GM21717 (cell line): ENCODE results near the gene HSD11B1.

Experiments used
- ATAC-seq: cut with Tn5 transposase; IDR thresholded peaks from one replicate; pipeline ENCODE4 v1.9.1; 2021; ENCODE audit warnings: mild to moderate bottlenecking, moderate library complexity; ENCODE audit not compliant: unreplicated experiment

HSD11B1 gene

DNA sequence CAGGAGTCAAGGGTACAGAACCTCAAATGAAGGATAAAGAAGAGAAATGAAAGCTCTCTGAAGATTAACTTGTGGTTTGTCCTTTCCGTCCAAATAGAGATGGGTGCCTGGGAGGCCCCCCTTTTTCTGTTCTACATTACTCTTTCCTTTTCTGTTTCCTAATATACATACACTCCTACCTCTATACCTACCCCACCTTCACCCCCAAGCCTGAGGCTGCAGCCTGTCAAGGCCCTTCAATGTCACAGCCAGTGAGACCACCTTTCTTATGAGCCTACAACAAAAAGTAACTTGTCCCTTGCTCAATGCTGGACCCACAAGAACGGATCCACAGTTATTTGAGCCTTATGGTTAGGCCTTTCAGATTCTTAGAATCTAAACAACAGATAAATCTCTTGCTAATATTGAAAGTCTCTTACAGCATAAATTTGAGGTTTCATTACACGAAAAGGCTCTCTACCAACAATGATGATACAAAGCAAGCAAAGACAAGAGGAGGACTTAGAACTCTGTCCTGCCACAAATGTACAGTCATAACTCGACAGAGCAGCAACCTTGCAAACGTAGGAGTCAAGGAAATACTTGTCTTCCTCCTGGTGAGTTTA is 47.1 kb downstream of the HSD11B1 start:
- ATAC-seq, result peak; percentile 63

DNA sequence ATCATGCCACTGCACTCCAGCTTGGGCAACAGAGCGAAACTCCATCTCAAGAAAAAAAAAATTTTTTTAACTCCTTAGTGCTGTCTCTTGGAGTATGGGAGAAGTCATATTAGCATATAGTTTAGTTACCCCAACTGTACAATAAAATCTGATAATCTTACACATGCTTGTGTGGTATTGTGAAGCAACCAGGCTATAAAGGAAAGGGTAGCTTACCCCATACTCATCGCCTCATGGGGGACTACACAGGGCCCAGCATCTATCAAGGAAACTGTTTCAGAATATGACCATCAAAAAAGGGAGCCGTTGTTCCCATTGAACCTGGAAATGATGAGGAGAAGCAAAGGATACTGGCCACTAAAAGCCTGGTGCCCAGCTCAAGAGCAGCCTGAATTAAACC is 48.2 kb downstream of the HSD11B1 start:
- ATAC-seq, result no peak

- ATAC-seq, result no peak
These were observed 50.6 kb downstream of the HSD11B1 start for GRCh38 chr1:209755256-209755655.

DNA sequence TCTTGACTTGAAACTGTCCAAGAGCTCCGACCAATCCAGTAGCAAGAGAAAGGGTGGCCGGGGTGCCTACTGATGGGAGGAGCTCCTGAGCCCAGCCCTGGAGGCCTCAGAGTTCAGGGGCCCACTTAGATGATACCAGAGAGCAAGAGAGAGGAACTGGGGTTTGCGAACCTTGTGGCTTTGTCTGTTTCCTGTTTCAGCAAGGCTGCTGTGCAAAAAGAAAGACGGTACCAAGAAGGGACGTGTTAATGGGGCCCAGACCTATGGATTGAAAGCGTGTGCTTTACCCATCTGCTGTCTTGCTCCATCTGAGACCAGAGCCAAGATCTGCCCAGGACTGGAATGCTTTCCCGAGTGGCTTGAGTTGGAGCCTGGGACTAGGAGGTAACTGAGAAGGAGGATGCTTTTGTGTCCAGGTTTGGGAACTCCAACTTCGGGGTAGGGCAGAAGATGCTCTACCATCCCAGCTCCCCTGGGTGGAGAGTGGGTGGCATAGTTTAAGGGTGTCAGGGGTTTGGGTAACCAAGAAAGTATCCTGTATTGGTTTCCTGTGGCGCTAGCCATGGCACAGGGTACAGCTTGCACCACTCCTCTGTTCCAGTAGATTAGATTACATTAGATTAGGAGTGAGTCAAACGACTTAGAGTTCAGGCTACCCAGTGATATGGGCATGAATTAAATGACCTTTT is 51.4 kb downstream of the HSD11B1 start, which contains the start of gene TRAF3IP3:
TRAF3IP3 (plus strand) TSS at position 128 of the 689 bp plus-strand sequence. CDS start 3,987 bp downstream, outside the sequence.
- ATAC-seq, result peak; percentile 77

DNA sequence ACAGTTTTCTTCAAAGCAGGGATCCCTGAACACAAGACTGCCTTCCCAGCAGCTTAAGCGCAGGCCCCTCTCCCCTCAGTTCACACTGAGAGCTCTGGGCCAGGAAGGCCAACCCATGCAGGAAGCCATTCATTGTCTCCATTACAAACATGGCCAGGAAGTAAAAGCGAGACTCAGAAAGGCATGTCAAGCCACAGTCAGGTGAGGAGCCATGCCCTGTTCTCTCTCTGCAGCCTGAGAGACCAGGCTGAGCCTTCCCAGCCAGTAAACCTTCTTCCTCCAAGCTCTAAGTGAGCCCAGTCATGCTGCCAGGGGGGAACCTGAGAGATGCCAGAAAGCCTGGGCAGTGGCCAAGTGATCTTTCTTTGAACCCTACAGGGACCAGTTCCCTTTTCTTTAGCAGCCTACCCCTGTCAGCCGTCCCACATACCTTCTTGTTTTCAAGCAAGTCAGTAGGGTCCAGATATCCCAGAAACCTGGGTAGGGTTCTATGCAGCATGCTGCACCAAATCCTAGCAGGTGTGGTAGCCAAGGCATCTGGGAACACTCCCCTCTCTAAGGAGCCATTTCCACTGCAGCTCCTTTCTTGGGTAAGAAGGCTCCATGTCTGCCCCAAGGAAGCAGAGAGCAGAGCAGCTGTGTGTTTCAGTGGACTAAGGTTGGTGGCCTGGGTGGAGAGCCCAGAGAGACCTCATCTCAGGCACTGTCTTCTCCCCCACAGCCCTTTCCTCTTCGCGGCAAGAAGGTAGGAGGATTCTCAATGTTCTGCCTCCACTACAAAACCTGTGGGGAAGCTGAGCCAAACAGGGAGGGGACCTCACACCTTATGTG is 52.2 kb downstream of the HSD11B1 start:
- peak; percentile 37 for ATAC-seq

DNA sequence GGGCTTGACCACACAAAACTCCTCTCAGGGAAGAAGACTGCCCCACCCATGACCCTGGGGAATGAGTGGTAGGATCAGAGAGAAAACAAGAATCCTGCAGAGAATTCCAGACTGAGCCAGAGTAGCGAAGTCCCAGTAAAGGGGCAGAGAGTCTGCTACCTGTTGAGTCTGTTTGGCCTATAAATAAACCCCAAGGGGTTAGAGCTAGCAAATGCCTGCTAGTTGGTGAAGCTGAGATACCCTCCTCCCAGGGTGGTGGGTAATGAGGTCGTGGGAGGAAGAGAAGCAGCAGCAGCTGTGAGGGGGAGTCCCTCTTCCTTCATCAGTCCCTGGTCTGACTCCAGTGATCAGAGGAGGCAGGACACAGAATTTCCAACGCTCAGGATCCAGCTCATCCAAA is 53.8 kb downstream of the HSD11B1 start:
- no peak for ATAC-seq

DNA sequence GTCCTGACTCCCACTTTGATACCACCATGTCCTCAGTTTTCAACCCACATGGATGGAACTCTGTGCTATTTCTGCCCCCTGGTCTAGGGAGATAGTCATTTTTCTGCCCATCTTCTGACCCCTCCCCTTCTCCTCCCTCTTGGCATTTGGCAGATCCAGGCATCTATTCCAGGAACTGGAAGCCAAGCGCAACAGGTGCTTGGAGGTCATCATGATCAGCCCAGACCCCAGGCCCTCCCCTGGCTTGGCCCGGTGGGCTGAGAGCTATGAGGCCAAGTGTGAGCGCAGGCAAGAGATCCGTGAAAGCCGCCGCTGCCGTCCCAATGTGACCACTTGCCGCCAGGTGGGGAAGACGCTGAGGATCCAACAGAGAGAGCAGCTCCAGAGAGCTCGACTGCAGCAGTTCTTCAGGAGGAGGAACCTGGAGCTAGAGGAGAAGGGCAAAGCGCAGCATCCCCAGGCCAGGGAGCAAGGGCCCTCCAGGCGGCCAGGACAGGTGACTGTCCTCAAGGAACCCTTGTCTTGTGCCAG is 55.2 kb downstream of the HSD11B1 start:
- ATAC-seq, result no peak

GRCh38 chr1:209761011-209761635 is 56.5 kb downstream of the HSD11B1 start:
- no peak for ATAC-seq

DNA sequence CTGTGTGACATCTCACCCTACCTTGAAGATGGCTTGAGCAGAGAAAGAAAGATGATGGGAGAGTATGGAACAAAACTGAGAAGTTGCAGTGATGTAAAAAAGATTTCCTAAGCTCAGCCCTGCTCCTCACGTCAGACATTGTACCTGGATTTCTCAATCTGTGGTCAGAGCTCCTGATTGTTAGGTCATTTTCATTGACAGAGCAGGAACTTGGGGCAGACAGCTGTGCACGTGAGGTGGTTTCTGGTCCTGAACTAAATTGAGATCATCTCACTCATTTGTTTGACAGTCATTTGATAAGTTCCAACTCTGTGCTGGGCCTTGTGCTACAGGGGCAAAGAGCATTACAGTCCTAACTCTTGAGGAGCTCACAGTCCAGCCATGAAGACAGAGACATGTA is 61.4 kb downstream of the HSD11B1 start:
- ATAC-seq, result no peak

- no peak for ATAC-seq
These were observed 62.5 kb downstream of the HSD11B1 start for GRCh38 chr1:209767096-209767495.

- no peak for ATAC-seq
These were observed 63.1 kb downstream of the HSD11B1 start for GRCh38 chr1:209767706-209768105.

GRCh38 chr1:209768354-209768774 is 63.7 kb downstream of the HSD11B1 start:
- peak; percentile 93 for ATAC-seq

GRCh38 chr1:209769171-209769904 is 64.7 kb downstream of the HSD11B1 start:
- peak; percentile 75 for ATAC-seq

- ATAC-seq, result no peak
These were observed 65.3 kb downstream of the HSD11B1 start for GRCh38 chr1:209769971-209770370.

DNA sequence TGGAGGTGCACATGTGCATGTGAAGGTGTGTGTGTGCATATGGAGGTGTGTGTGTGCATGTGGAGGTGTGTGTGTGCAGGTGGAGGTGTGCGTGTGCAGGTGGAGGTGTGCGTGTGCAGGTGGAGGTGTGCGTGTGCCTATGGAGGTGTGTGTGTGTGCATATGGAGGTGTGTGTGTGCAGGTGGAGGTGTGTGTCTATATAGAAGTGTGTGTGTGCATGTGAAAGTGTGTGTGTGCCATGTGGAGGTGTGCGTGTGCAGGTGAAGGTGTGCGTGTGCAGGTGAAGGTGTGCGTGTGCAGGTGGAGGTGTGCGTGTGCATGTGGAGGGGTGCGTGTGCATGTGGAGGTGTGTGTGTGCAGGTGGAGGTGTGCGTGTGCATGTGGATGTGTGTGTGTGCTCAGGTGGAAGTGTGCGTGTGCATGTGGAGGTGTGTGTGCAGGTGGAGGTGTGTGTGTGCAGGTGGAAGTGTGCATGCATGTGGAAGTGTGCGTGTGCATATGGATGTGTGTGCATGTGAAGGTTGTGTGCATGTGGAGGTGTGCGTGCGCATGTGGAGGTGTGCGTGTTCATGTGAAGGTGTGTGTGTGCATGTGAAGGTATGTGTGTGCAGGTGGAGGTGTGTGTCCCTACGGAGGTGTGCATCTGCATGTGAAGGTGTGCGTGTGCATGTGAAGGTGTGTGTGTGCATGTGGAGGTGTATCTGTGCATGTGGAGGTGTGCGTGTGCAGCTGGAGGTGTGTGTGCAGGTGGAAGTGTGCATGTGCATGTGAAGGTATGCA is 66.2 kb downstream of the HSD11B1 start:
- ATAC-seq, result no peak

- no peak for ATAC-seq
These were observed 67.5 kb downstream of the HSD11B1 start for GRCh38 chr1:209772126-209772525.

DNA sequence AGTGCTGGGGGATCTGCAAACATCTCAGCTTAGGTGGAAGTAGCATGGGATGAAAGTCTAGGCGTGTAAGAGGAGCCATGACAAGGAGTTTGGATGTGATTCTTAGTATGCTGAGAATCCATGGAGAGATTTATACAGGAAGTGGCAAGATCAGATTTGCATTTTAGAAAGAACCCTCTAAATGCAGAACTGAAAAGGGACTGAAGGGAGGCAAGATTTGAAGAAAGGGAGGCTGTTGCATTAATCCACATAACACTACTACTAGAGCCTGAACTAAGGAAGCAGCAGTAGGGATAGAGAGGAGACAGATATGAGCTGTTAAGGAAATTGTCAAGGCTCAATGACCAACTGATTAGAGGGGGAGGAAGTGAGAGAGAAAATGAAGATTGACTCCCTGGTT is 69.9 kb downstream of the HSD11B1 start:
- peak; percentile 64 for ATAC-seq

DNA sequence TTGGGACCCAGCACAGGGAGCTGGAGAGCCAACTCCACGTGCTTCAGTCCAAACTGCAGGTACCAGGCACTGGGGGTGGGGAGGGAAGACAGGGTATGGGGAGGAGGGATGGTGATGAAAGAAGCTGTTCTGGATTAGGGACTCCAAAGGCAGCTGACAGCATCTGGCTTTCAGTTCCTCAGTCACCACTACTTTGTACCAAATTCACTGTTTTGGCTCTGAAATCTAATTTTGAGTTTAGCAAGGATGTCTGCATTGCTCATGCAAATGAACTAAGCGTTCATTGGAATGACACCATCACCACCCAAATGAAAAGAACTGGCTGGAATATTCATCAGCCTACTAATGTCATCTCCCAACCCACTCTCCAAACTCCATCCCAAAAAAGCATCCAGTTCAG is 71.0 kb downstream of the HSD11B1 start:
- no peak for ATAC-seq

- no peak for ATAC-seq
These were observed 72.9 kb downstream of the HSD11B1 start for GRCh38 chr1:209777587-209777986.

DNA sequence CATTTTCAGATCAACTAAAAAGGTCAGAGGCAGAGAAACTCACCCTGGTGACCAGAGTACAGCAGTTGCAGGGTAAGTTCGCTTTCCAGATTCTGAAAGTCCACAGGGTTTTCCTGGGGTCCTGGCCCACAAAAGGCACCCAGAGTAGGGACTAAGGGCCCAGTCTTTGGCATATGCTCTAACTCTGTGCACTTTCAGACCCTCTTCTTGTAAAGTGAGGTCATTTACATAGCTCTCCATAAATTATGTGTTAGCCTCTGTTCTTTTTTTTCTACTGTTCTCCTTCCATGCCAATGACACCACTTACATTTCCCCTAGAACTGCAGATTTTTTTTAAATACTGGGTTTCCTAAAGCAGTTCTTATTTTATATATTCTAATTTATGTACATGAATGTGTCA is 73.5 kb downstream of the HSD11B1 start:
- ATAC-seq, result no peak
